PC-3 (cell line): Measurements from ENCODE around the gene LANCL1. TPM values are rescaled to one million over a fixed set of nuclear protein-coding genes. Genes with fewer than 3 reads are reported as not detected.

Source experiments
- ATAC-seq: fragments of 200-7000 bp; cut with Tn5 transposase; 2 replicates; pipeline ENCODE4 v1.9.1; 2020; ENCODE audit warnings: mild to moderate bottlenecking, moderate library complexity
- BruUV-seq: library from RNA; stranded (reverse); fragments of 400-500 nt; replicated peaks from 2 replicates; lab custom pipeline; 2021; lab: Mats Ljungman, UMichigan
- CTCF ChIA-PET: fragments of 300-600 bp; sonication (Branson Sonifier 250); formaldehyde crosslinking; loops from one replicate; lab custom pipeline; 2022; ENCODE audit warnings: antibody characterized with exemption; lab: Charles Lee
- POLR2A ChIA-PET: fragments of 300-600 bp; sonication (Branson Sonifier 250); formaldehyde crosslinking; loops from one replicate; lab custom pipeline; 2022; ENCODE audit warnings: antibody characterized with exemption; ENCODE audit not compliant: unreplicated experiment; lab: Charles Lee
- DNase-seq: peaks from one replicate; pipeline ENCODE4 v3.0.0-alpha.2; 2015
- H2AFZ ChIP-seq: fragments of 300-600 bp; sonication (generic); 2 replicates; pipeline ENCODE4 v1.6.0; 2016; ENCODE audit warnings: antibody characterized with exemption, low read length
- H3F3A ChIP-seq: fragments of 300-600 bp; sonication (generic); one replicate; pipeline ENCODE4 v1.6.0; 2017; ENCODE audit warnings: antibody characterized with exemption, low read length, control low read depth, mild to moderate bottlenecking; ENCODE audit not compliant: unreplicated experiment
- H3K27ac ChIP-seq: fragments of 300-600 bp; sonication (generic); 2 replicates; pipeline ENCODE4 v1.5.1; 2016; ENCODE audit warnings: mild to moderate bottlenecking, low read length
- H3K27me3 ChIP-seq: fragments of 300-600 bp; sonication (generic); 2 replicates; pipeline ENCODE4 v1.6.1; 2016; ENCODE audit warnings: low read length, mixed read lengths
- H3K36me3 ChIP-seq: fragments of 300-600 bp; sonication (generic); 2 replicates; pipeline ENCODE4 v1.6.1; 2016; ENCODE audit warnings: low read depth, mixed run types, low read length, mixed read lengths
- H3K4me1 ChIP-seq: fragments of 300-600 bp; sonication (generic); 2 replicates; pipeline ENCODE4 v1.5.1; 2016; ENCODE audit warnings: low read length; ENCODE audit not compliant: insufficient read depth
- H3K4me2 ChIP-seq: fragments of 300-600 bp; sonication (generic); 2 replicates; pipeline ENCODE4 v1.6.0; 2016; ENCODE audit warnings: low read length
- H3K4me3 ChIP-seq: fragments of 300-600 bp; sonication (generic); 2 replicates; pipeline ENCODE4 v1.5.1; 2016; ENCODE audit warnings: mild to moderate bottlenecking, low read length, mixed read lengths
- H3K79me2 ChIP-seq: fragments of 300-600 bp; sonication (generic); 2 replicates; pipeline ENCODE4 v1.6.1; 2017; ENCODE audit warnings: low read length, mixed read lengths
- H3K9ac ChIP-seq: fragments of 300-600 bp; sonication (generic); 2 replicates; pipeline ENCODE4 v1.6.0; 2016; ENCODE audit warnings: mild to moderate bottlenecking, low read length
- H3K9me2 ChIP-seq: fragments of 300-600 bp; sonication (generic); replicated peaks from 2 replicates; pipeline ENCODE4 v1.6.1; 2016; ENCODE audit warnings: mixed run types, low read length, mixed read lengths
- H3K9me3 ChIP-seq: fragments of 300-600 bp; sonication (generic); 2 replicates; pipeline ENCODE4 v1.6.1; 2016; ENCODE audit warnings: low read length, mixed read lengths
- H4K20me1 ChIP-seq: fragments of 300-600 bp; sonication (generic); 2 replicates; pipeline ENCODE4 v1.6.1; 2016; ENCODE audit warnings: low read length, mixed read lengths
- EZH2 ChIP-seq: fragments of 300-600 bp; sonication (generic); IDR thresholded peaks from one replicate; pipeline ENCODE4 v1.6.1; 2017; ENCODE audit warnings: antibody characterized with exemption, mild to moderate bottlenecking, low read length; ENCODE audit not compliant: unreplicated experiment
- EZH2phosphoT487 ChIP-seq: fragments of 300-600 bp; sonication (generic); IDR thresholded peaks from 2 replicates; pipeline ENCODE4 v1.6.1; 2018; ENCODE audit warnings: mild to moderate bottlenecking, antibody characterized with exemption, low read length, borderline replicate concordance
- intact Hi-C: fragments of 100-400 bp; cut with micrococcal nuclease; formaldehyde crosslinking; loops from 2 replicates; pipeline ENCODE4 v1.9.0; 2023
- total RNA-seq: library from RNA; depleted of rRNA; stranded (reverse); fragments of >200 nt; gene quantifications from 2 replicates; pipeline ENCODE4 v1.2.3, GENCODE V29; 2014; rRNA removed
- TF ChIP-seq, protein P1 (sequence below): fragments of 300-600 bp; sonication (generic); conservative IDR thresholded peaks from 2 replicates; pipeline ENCODE4 v1.5.1; 2017; ENCODE audit warnings: antibody characterized with exemption, low read depth, mild to moderate bottlenecking, low read length

The LANCL1 gene
- total RNA-seq, 1 experiment from 2014 or later, result 19.0 TPM

DNA sequence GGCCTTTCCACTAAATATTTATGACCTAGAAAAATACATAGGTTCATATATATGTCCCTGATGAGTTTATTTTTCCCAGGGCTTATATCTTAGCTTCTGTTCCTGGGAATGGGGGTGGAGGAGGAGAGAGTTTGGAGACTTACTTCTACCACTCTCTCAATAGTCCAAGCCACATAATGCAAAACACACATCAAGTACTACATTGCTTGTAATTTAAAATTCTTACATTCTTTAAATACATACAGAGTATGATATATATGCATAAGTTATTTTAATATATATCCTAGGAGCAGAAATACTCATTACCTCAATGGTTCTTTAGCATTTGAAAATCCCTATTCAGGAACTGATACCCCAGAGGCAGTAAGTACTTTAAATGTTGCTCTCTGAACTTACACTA, 88.4 kb downstream of the LANCL1 start:
- ATAC-seq, result no peak
- Histone ChIP-seq H3K9me3 (no peaks in the 10 kb centered on the region), H3K4me1 (no peaks in the 10 kb centered on the region), H3F3A (no peaks in the 10 kb centered on the region), H3K4me3 (no peak overlapping the region), H3K79me2 (no peaks in the 10 kb centered on the region), H3K27ac (no peak overlapping the region), H3K27me3 (peaks cover 73% of the 10 kb centered on the region), H3K9ac (no peak overlapping the region), H3K4me2 (no peak overlapping the region), H2AFZ (no peak overlapping the region), H4K20me1 (no peaks in the 10 kb centered on the region), H3K9me2 (no peaks in the 10 kb centered on the region), H3K36me3 (no peaks in the 10 kb centered on the region)
- ChIA-PET CTCF (no interaction called here), POLR2A (interaction anchor here (0.7 kb wide), 1 partner anchor 20 kb away, joined by 4 read pairs; no protein-coding TSS in a partner anchor)
- TF ChIP-seq, protein P1, sequence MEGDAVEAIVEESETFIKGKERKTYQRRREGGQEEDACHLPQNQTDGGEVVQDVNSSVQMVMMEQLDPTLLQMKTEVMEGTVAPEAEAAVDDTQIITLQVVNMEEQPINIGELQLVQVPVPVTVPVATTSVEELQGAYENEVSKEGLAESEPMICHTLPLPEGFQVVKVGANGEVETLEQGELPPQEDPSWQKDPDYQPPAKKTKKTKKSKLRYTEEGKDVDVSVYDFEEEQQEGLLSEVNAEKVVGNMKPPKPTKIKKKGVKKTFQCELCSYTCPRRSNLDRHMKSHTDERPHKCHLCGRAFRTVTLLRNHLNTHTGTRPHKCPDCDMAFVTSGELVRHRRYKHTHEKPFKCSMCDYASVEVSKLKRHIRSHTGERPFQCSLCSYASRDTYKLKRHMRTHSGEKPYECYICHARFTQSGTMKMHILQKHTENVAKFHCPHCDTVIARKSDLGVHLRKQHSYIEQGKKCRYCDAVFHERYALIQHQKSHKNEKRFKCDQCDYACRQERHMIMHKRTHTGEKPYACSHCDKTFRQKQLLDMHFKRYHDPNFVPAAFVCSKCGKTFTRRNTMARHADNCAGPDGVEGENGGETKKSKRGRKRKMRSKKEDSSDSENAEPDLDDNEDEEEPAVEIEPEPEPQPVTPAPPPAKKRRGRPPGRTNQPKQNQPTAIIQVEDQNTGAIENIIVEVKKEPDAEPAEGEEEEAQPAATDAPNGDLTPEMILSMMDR, result no peak
- TF ChIP-seq EZH2phosphoT487 (no peak), EZH2 (no peak)
- BruUV-seq, result no TSS peak
- intact Hi-C loops, result no loop called here
- no peak for DNase-seq

DNA sequence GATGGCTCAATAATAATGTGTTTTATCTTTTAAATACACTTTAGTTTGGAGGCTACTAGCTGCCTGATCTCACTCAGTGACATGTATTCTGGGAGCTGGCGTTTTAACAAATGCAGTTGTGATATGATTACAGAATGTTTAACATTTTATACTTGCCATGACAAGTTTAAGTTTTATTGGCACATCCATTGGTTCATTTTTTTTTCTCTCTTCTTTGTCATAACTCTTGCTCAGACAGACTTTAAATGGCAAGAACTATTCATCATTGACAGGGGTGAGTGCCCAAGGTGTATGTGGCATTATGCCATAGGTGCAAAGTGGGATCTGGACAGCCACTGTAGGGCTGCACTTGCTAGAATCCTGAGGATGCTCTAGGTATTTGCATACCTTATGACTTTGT, 89.5 kb downstream of the LANCL1 start:
- ATAC-seq (no peak), DNase-seq (no peak)
- CTCF ChIA-PET, result no interaction called here

More for the DNA sequence above, 89.5 kb downstream of the LANCL1 start:
- TF ChIP-seq, protein P1, result no peak
- no peak for TF ChIP-seq EZH2
- TF ChIP-seq EZH2phosphoT487, result no peak
- Histone ChIP-seq H3K27me3 (peaks cover 62% of the 10 kb centered on the region), H3K27ac (no peak overlapping the region), H3K9ac (no peak overlapping the region), H3K36me3 (no peaks in the 10 kb centered on the region), H2AFZ (no peak overlapping the region), H3K4me3 (no peak overlapping the region), H4K20me1 (no peaks in the 10 kb centered on the region), H3K4me2 (no peak overlapping the region), H3K4me1 (no peaks in the 10 kb centered on the region), H3F3A (no peaks in the 10 kb centered on the region), H3K79me2 (no peaks in the 10 kb centered on the region), H3K9me2 (no peaks in the 10 kb centered on the region), H3K9me3 (no peaks in the 10 kb centered on the region)
- POLR2A ChIA-PET, result no interaction called here
- intact Hi-C loops, result no loop called here
- BruUV-seq, result no TSS peak

Other genes with a start within 250 kb of the LANCL1 start
- gene MYL1, start 161.6 kb downstream of the LANCL1 start, total RNA-seq, result not detected in 2 replicates
- gene CPS1, start 79.8 kb upstream of the LANCL1 start, total RNA-seq, result 17.7 and 17.9 TPM in 2 replicates